Activated B cell treated with CpG ODN at 0.5 μM for 24 hours (primary cell): ENCODE results near the gene IKZF2. TPM values are rescaled to one million over a fixed set of nuclear protein-coding genes. Genes with fewer than 3 reads are reported as not detected.

Source experiments
- ATAC-seq: fragments of 200-7000 bp; cut with Tn5 transposase; one replicate; pipeline ENCODE4 v1.10.0; 2021; ENCODE audit warnings: low read depth, mild to moderate bottlenecking, moderate library complexity
- CTCF ChIA-PET: fragments of 350-600 bp; sonication (Branson Sonifier 250); formaldehyde crosslinking; loops from one replicate; lab custom pipeline; 2021; ENCODE audit warnings: antibody characterized with exemption; lab: Charles Lee
- POLR2A ChIA-PET: fragments of 350-600 bp; sonication (Branson Sonifier 250); formaldehyde crosslinking; loops from one replicate; lab custom pipeline; 2021; ENCODE audit warnings: antibody characterized with exemption; lab: Charles Lee
- DNase-seq: peaks from one replicate; pipeline ENCODE4 v3.0.0; 2022
- H3K27ac Mint-ChIP-seq: one replicate; pipeline ENCODE4 v1.8.0; 2020; ENCODE audit warnings: mixed read lengths
- H3K27me3 Mint-ChIP-seq: one replicate; pipeline ENCODE4 v1.8.0; 2021; ENCODE audit warnings: mixed read lengths
- H3K36me3 Mint-ChIP-seq: one replicate; pipeline ENCODE4 v1.8.0; 2021; ENCODE audit warnings: low read depth, mixed read lengths
- H3K4me1 Mint-ChIP-seq: one replicate; pipeline ENCODE4 v1.8.0; 2021; ENCODE audit warnings: mixed read lengths
- H3K4me3 Mint-ChIP-seq: one replicate; pipeline ENCODE4 v1.8.0; 2020; ENCODE audit warnings: mild to moderate bottlenecking, mixed read lengths
- H3K9me3 Mint-ChIP-seq: one replicate; pipeline ENCODE4 v1.8.0; 2020; ENCODE audit warnings: mixed read lengths
- intact Hi-C: fragments of 100-400 bp; cut with micrococcal nuclease; formaldehyde crosslinking; loops from one replicate; pipeline ENCODE4 v1.15.1; 2024
- total RNA-seq: library from RNA; stranded (reverse); gene quantifications from 2 replicates; pipeline ENCODE4 v1.2.3, GENCODE V29; 2022
- TF ChIP-seq, protein P1 (sequence below): fragments of 200-600 bp; IDR thresholded peaks from one replicate; pipeline ENCODE4 v1.8.0; 2022; ENCODE audit warnings: antibody characterized with exemption, mild to moderate bottlenecking

IKZF2 gene
- total RNA-seq, 1 donor from 2014 or later: 60.2 TPM

DNA sequence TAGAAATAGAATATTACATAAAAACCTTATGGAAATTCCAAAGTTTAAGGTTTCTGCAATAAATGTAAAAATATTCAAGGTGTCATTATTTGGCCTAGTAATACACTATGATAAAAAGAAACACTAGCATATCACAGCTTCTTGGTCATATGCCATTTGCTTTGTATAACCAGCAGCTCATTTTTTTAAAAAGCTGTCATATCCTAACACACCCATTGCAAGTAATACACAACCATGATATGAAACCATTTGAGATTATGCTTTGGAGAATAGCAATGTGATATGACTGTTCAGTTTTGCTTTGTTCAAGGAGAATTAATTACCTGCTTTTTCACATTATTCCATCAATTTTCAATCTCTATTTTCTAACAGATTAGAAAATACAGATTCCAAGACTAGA lies 149.0 kb downstream of the IKZF2 start:
- peaks cover 3% of the 10 kb centered on the region for H3K36me3 Mint-ChIP-seq
- no peak for ATAC-seq
- DNase-seq: no peak
- peaks cover 6% of the 10 kb centered on the region for H3K9me3 Mint-ChIP-seq
- no peak overlapping the region for H3K4me3 Mint-ChIP-seq
- no peaks in the 10 kb centered on the region for H3K27me3 Mint-ChIP-seq
- intact Hi-C loops: loop anchor here (1.0 kb wide), 1 partner anchor 8 kb away; no protein-coding TSS in a partner anchor
- CTCF ChIA-PET: no interaction called here
- TF ChIP-seq, protein P1, sequence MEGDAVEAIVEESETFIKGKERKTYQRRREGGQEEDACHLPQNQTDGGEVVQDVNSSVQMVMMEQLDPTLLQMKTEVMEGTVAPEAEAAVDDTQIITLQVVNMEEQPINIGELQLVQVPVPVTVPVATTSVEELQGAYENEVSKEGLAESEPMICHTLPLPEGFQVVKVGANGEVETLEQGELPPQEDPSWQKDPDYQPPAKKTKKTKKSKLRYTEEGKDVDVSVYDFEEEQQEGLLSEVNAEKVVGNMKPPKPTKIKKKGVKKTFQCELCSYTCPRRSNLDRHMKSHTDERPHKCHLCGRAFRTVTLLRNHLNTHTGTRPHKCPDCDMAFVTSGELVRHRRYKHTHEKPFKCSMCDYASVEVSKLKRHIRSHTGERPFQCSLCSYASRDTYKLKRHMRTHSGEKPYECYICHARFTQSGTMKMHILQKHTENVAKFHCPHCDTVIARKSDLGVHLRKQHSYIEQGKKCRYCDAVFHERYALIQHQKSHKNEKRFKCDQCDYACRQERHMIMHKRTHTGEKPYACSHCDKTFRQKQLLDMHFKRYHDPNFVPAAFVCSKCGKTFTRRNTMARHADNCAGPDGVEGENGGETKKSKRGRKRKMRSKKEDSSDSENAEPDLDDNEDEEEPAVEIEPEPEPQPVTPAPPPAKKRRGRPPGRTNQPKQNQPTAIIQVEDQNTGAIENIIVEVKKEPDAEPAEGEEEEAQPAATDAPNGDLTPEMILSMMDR: no peak
- H3K4me1 Mint-ChIP-seq: peaks cover 29% of the 10 kb centered on the region
- H3K27ac Mint-ChIP-seq: no peak overlapping the region
- POLR2A ChIA-PET: no interaction called here

DNA sequence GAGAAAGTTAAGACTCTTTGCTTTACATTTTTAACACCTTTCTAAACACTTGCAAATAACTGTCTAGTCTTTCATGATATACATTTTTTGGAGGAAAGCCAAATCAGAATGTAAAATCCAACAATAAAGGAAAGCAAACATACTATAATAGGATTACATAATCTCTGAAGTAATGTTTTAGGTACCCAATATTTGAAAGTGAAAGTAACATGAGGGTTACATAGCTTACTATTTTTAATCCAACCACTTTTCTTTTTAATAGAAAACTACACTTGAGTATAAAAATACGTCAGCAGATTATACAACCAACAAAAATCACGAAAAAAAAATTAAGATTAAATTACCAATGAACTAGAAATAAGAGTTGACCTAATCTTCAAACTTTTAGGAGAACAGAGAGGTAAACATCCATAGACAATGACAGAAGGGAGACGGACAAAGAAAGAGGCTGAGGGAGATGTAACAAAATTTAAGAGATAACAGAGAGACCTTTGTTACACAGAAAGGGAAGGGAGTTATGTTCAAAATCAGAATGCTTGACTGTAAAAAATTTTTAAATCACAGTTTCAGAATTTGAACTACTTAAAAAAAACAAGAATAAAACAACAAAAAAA lies 150.0 kb downstream of the IKZF2 start:
- H3K27ac Mint-ChIP-seq: peak overlapping the region; percentile 25
- TF ChIP-seq, protein P1: no peak
- intact Hi-C loops: no loop called here
- POLR2A ChIA-PET: no interaction called here
- peaks cover 6% of the 10 kb centered on the region for H3K9me3 Mint-ChIP-seq
- peak overlapping the region; percentile 68 for H3K4me3 Mint-ChIP-seq
- DNase-seq (no peak), ATAC-seq (no peak)
- H3K36me3 Mint-ChIP-seq: no peaks in the 10 kb centered on the region
- peaks cover 29% of the 10 kb centered on the region for H3K4me1 Mint-ChIP-seq
- CTCF ChIA-PET: no interaction called here
- no peaks in the 10 kb centered on the region for H3K27me3 Mint-ChIP-seq

DNA sequence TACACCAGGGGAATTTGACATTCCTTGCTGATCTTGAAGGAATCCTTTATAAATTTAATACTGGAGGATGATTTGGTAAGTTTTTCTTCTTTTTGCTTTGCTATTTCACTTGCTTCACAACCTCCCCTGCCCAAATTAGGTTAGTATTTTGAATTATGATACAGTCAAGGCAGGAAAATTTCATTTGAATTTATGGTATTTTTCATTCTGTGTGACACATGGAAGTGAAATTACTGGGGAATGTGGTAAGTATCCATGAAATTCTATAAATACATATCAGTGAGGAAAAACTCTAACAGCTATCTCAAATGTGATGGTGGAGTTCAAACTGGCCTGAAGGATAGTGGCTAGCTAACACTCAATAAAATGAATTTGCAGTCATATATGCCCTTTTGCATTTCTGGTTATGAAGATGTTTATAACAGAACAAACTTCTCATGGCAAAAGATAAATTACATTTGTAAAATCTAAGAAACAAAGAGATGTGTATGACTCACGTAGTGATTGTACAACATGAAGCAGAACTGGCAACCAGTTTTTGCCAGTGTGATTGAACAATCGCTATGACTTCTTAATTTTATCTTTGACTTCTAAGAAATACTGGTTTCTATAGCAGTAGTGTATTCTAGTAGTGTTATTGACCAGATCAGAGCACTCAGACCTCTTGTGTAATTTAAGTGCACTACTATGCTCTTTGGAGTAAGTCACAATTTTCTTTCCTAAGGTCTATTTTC lies 152.6 kb downstream of the IKZF2 start:
- peaks cover 6% of the 10 kb centered on the region for H3K9me3 Mint-ChIP-seq
- H3K4me3 Mint-ChIP-seq: no peak overlapping the region
- H3K36me3 Mint-ChIP-seq: no peaks in the 10 kb centered on the region
- ChIA-PET POLR2A (interaction anchor here (0.6 kb wide), 1 partner anchor 39 kb away, joined by 3 read pairs; no protein-coding TSS in a partner anchor), CTCF (no interaction called here)
- no peak overlapping the region for H3K27ac Mint-ChIP-seq
- intact Hi-C loops: loop anchor here (1.0 to 2.0 kb wide), 2 partner anchors 7 to 14 kb away; no protein-coding TSS in a partner anchor
- no peak for DNase-seq
- no peaks in the 10 kb centered on the region for H3K27me3 Mint-ChIP-seq
- TF ChIP-seq, protein P1: no peak
- H3K4me1 Mint-ChIP-seq: peaks cover 18% of the 10 kb centered on the region
- ATAC-seq: no peak

GRCh38 chr2:212997526-212998020 lies 153.8 kb downstream of the IKZF2 start:
- CTCF ChIA-PET: no interaction called here

More at GRCh38 chr2:212997526-212998020, 153.8 kb downstream of the IKZF2 start:
- peaks cover 18% of the 10 kb centered on the region for H3K4me1 Mint-ChIP-seq
- ATAC-seq (no peak), DNase-seq (no peak)
- TF ChIP-seq, protein P1: no peak
- H3K4me3 Mint-ChIP-seq: no peak overlapping the region
- H3K9me3 Mint-ChIP-seq: peaks cover 6% of the 10 kb centered on the region
- no peaks in the 10 kb centered on the region for H3K27me3 Mint-ChIP-seq
- intact Hi-C loops: loop anchor here (2.0 kb wide), 1 partner anchor 13 kb away; no protein-coding TSS in a partner anchor
- no peaks in the 10 kb centered on the region for H3K36me3 Mint-ChIP-seq
- H3K27ac Mint-ChIP-seq: no peak overlapping the region
- POLR2A ChIA-PET: interaction anchor here (0.7 kb wide), 1 partner anchor 305 kb away, joined by 3 read pairs; no protein-coding TSS in a partner anchor
